ENCODE results near the gene C4BPB. TPM values are rescaled to one million over a fixed set of nuclear protein-coding genes. Genes with fewer than 3 reads are reported as not detected.

The C4BPB gene
- total RNA-seq, 1 donor: not detected

DNA sequence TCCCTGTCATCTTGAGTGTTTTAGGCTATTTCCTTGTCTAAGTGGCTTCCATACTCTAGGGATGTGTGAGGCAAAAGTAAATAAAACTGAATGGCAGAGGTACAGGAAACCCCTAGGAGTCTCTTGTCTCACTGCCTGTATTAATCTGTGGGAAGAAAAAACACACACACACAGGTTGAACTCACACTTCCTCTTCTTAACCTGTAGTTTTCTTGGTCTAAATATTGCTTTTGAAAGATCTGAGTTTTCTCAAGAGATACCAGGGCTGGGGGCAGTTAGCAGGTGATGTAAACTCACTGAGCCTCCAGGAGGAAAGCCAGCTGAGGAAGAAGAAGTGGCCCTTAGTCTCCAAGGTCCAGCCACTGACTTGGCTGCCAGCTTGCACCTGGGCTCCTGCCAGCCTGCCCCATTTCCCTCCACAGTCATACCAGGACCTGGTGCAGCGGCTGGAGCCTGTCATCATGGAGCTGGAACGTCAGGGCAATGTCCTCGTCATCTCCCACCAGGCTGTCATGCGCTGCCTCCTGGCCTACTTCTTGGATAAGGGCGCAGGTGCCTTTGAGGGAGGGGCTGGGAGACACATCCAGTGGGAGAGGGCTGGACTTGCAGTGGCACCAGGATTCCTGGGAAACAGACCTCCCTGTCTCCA lies 18.7 kb upstream of the C4BPB start:
- no peaks in the 10 kb centered on the region for H4K20me1 ChIP-seq (ENCODE audit: insufficient read depth, low read length)
- H3K4me3 ChIP-seq (ENCODE audit: insufficient read depth, low read length): no peak overlapping the region

DNA sequence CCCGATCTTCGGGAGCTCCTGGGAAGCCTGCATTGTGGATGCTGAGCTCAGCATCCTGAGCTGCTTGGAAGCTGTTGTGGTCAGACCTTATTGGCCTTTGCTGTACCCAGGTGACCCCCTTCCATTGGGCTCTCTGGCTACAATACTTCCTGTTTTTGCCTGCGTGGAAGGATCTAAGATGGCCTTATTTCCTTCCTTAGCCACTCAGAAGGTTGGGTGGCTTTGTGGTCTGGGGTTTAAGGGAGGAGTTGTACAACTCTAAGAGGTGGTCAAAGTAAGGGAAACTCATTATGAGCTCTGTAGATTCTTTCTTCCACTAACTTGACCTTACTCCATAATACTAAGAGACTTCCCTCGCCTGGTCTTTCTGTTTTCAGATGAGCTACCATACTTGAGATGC lies 17.8 kb upstream of the C4BPB start:
- Histone ChIP-seq H3K27me3 (ENCODE audit: insufficient read depth, low read length) (no peaks in the 10 kb centered on the region), H3K4me3 (ENCODE audit: insufficient read depth, low read length) (no peak overlapping the region), H3K36me3 (ENCODE audit: insufficient read depth, low read length) (no peaks in the 10 kb centered on the region), H3K4me2 (ENCODE audit: insufficient read depth, low read length) (no peak overlapping the region), H3K9me3 (ENCODE audit: low read depth, low read length) (no peaks in the 10 kb centered on the region), H3K27ac (ENCODE audit: low read depth, low read length) (no peak overlapping the region), H3K4me1 (ENCODE audit: insufficient read depth, low read length) (no peaks in the 10 kb centered on the region), H4K20me1 (ENCODE audit: insufficient read depth, low read length) (no peaks in the 10 kb centered on the region), H2AFZ (ENCODE audit: low read length) (no peak overlapping the region), H3K79me2 (ENCODE audit: insufficient read depth, low read length) (no peaks in the 10 kb centered on the region)
- TF ChIP-seq, protein P1, sequence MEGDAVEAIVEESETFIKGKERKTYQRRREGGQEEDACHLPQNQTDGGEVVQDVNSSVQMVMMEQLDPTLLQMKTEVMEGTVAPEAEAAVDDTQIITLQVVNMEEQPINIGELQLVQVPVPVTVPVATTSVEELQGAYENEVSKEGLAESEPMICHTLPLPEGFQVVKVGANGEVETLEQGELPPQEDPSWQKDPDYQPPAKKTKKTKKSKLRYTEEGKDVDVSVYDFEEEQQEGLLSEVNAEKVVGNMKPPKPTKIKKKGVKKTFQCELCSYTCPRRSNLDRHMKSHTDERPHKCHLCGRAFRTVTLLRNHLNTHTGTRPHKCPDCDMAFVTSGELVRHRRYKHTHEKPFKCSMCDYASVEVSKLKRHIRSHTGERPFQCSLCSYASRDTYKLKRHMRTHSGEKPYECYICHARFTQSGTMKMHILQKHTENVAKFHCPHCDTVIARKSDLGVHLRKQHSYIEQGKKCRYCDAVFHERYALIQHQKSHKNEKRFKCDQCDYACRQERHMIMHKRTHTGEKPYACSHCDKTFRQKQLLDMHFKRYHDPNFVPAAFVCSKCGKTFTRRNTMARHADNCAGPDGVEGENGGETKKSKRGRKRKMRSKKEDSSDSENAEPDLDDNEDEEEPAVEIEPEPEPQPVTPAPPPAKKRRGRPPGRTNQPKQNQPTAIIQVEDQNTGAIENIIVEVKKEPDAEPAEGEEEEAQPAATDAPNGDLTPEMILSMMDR (IDR thresholded peaks at IDR 0.05; ENCODE audit: extremely low read depth, low read depth, low read length): no peak
- no peak for DNase-seq (ENCODE audit: insufficient read length, low spot score, missing footprints)

More for the DNA sequence above, 18.7 kb upstream of the C4BPB start:
- H2AFZ ChIP-seq (ENCODE audit: low read length): no peak overlapping the region
- H3K4me2 ChIP-seq (ENCODE audit: insufficient read depth, low read length): no peak overlapping the region
- TF ChIP-seq, protein P1 (IDR thresholded peaks at IDR 0.05; ENCODE audit: extremely low read depth, low read depth, low read length): no peak
- H3K36me3 ChIP-seq (ENCODE audit: insufficient read depth, low read length): no peaks in the 10 kb centered on the region
- DNase-seq (ENCODE audit: insufficient read length, low spot score, missing footprints): no peak
- no peak overlapping the region for H3K27ac ChIP-seq (ENCODE audit: low read depth, low read length)
- no peaks in the 10 kb centered on the region for H3K4me1 ChIP-seq (ENCODE audit: insufficient read depth, low read length)
- H3K27me3 ChIP-seq (ENCODE audit: insufficient read depth, low read length): no peaks in the 10 kb centered on the region
- H3K79me2 ChIP-seq (ENCODE audit: insufficient read depth, low read length): no peaks in the 10 kb centered on the region
- H3K9me3 ChIP-seq (ENCODE audit: low read depth, low read length): no peaks in the 10 kb centered on the region

DNA sequence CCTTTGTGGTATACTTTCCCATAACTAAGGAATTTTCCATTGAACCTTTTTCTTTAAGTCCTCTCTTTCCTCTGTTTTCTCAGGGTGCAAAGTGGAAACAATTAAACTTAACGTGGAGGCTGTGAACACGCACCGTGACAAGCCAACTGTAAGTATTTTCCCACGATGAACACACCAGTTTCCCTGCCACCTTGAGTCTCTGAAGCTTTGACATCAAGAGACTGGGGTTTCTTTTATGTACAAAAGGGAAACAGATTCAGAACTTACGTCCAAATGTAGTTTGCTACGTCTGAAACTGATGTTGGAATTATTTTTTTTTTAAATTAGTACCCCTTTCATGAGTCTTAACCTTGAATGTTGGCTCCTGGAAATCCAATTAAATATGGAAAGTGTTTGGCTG lies 17.2 kb upstream of the C4BPB start:
- TF ChIP-seq, protein P1 (IDR thresholded peaks at IDR 0.05; ENCODE audit: extremely low read depth, low read depth, low read length): no peak
- H4K20me1 ChIP-seq (ENCODE audit: insufficient read depth, low read length): no peaks in the 10 kb centered on the region
- H3K36me3 ChIP-seq (ENCODE audit: insufficient read depth, low read length): no peaks in the 10 kb centered on the region
- no peaks in the 10 kb centered on the region for H3K27me3 ChIP-seq (ENCODE audit: insufficient read depth, low read length)
- H3K9me3 ChIP-seq (ENCODE audit: low read depth, low read length): no peaks in the 10 kb centered on the region
- peaks cover 2% of the 10 kb centered on the region for H3K4me1 ChIP-seq (ENCODE audit: insufficient read depth, low read length)
- H3K4me3 ChIP-seq (ENCODE audit: insufficient read depth, low read length): no peak overlapping the region
- no peak overlapping the region for H2AFZ ChIP-seq (ENCODE audit: low read length)
- DNase-seq (ENCODE audit: insufficient read length, low spot score, missing footprints): no peak
- no peak overlapping the region for H3K4me2 ChIP-seq (ENCODE audit: insufficient read depth, low read length)
- H3K79me2 ChIP-seq (ENCODE audit: insufficient read depth, low read length): no peaks in the 10 kb centered on the region
- no peak overlapping the region for H3K27ac ChIP-seq (ENCODE audit: low read depth, low read length)

DNA sequence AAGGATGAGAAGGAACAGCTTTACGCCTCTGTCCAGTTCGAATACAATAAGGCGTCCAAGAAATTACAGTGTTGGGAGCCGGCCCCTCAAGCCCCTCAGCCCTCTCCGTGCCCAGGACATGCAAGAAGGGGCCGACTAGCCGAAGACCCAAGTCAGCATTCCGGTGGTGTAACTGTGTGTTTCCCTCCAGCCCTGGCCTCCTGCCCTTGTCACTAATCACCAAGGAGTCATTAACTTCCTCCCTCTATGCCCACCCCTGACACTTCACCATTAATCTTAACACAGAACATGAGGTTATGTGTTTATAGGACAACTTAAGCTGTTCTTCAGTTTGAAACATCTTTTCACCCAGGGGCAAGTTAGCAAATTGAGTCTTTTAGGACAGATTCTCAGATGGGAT lies 16.4 kb upstream of the C4BPB start:
- DNase-seq (ENCODE audit: insufficient read length, low spot score, missing footprints): no peak
- Histone ChIP-seq H3K79me2 (ENCODE audit: insufficient read depth, low read length) (no peaks in the 10 kb centered on the region), H4K20me1 (ENCODE audit: insufficient read depth, low read length) (no peaks in the 10 kb centered on the region), H3K27ac (ENCODE audit: low read depth, low read length) (no peak overlapping the region), H3K4me3 (ENCODE audit: insufficient read depth, low read length) (no peak overlapping the region), H3K27me3 (ENCODE audit: insufficient read depth, low read length) (no peaks in the 10 kb centered on the region), H3K4me1 (ENCODE audit: insufficient read depth, low read length) (peaks cover 7% of the 10 kb centered on the region), H3K9me3 (ENCODE audit: low read depth, low read length) (no peaks in the 10 kb centered on the region), H3K36me3 (ENCODE audit: insufficient read depth, low read length) (no peaks in the 10 kb centered on the region), H3K4me2 (ENCODE audit: insufficient read depth, low read length) (no peak overlapping the region), H2AFZ (ENCODE audit: low read length) (no peak overlapping the region)
- TF ChIP-seq, protein P1 (IDR thresholded peaks at IDR 0.05; ENCODE audit: extremely low read depth, low read depth, low read length): no peak
